GM19324 (cell line): ENCODE data around the gene PSAP.
A peak's percentile ranks its signal among the peaks of the same experiment; 100 is the strongest.
"Not testable (repeated sequence)": the region's sequence is repeated elsewhere in the genome, so short reads cannot be mapped to it uniquely, and the experiment has no call there.

Experiments
- ATAC-seq: cut with Tn5 transposase; IDR thresholded peaks from one replicate; pipeline ENCODE4 v1.9.1; 2021; ENCODE audit warnings: mild to moderate bottlenecking, moderate library complexity; ENCODE audit not compliant: unreplicated experiment, low FRiP score

The PSAP gene

DNA sequence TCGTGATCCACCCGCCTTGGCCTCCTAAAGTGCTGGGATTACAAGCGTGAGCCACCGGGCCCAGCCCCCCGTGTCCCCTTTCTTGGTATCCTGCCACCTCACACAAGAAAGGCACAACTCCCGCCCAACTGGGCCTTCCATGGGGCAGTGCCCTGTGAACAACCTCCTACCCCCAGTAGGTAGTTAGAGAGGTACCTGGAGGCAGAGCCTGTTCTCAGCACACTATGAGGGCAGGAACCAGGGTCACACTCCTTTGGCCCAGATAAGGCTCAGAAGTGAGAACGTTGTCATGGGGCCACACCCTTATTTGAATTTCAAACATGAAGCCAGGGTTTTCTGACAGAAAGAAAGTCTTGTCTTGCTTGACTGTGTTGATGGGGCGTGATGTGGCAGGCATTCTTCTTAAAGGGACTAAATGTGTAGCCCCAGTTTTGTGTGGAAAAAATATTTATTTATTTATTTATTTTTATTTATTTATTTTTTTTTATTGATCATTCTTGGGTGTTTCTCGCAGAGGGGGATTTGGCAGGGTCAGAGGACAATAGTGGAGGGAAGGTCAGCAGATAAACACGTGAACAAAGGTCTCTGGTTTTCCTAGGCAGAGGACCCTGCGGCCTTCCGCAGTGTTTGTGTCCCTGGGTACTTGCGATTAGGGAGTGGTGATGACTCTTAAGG, 23.8 kb upstream of the PSAP start:
- not testable (repeated sequence) for ATAC-seq

DNA sequence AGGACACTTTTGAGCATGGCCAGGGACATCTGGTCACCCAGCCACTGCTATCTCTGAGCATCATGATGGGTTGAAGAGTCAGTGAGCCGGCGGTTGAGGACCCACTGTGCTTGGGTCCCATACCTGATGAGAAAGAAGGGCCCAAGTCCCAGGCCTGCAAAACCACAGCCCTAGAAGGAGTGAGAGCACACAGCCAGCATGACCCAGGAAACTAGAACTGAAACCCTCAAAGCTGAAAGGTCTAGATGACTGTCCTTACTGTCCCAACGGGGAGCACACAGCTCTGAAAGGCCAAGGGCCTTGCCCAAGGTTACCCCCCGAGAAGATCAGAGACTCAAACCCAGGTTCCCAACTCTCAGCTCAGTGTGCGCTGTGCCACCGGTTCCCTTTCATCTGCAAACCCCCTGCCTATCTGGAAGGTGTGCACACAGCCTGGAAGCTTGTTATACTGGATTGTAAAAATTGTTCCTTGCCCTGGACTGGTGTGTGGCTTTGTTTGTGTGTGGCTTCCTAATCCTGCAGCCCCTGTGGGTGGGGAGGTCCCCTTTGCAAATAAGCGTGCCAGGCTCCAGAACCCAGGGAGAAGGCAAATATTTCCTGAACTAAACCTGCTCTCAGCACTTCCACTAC, 22.6 kb upstream of the PSAP start:
- peak; percentile 80 for ATAC-seq

DNA sequence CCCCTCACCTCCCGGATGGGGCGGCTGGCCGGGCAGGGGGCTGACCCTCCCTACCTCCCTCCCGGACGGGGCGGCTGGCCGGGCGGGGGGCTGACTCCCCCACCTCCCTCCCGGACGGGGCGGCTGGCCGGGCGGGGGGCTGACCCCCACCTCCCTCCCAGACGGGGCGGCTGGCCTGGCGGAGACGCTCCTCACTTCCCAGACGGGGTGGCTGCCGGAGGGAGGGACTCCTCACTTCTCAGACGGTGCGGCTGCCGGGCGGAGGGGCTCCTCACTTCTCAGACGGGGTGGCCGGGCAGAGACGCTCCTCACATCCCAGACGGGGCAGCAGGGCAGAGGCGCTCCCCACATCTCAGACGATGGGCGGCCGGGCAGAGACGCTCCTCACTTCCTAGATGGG, 18.6 kb upstream of the PSAP start:
- ATAC-seq: not testable (repeated sequence)

DNA sequence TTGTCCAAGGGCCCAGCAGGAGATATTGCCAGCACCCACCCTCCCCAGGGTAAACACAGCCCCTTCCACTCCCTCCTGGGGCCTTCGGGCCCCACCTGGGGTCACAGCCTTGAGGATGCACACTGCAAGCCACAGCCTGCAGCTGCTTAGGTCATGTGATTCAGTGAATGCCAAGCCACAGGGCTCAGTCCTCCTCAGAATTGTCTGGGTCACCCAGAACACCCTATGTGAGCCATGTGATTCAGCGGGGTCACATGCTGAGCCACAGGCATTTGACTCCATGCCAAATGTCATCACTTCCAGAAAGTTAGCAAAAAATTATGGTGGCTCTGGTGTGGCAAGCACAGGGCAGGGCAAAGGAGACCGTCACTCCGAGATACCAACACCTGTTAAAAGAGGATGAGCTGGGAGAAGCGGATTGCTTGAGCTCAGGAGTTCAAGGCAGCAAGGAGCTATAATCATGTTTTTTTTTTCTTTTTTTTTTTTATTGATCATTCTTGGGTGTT, 17.2 kb upstream of the PSAP start:
- no peak for ATAC-seq

DNA sequence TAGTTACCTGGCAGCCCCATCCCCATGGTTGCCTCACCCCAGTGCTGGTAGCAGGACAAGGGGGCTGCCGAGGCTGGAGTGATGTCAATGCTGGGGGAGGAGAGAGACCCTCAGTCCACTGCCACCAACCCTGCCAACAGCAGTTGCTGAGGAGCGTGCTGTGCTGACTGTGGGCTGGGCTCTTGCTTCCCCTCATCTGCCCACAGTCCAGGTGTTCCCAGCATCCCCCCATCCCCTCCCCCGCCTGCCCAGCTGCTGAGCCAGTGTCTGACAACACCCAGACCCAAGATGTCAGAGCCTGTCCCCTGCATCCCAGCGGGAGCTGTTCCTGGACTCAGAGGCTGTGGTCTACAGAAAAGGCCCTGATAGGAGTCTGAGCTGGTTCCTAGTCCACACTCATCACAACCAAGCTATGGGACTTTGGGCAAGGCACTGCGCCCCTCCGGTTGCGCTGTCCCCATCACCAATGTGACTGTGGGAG, 14.6 kb upstream of the PSAP start:
- ATAC-seq: no peak

DNA sequence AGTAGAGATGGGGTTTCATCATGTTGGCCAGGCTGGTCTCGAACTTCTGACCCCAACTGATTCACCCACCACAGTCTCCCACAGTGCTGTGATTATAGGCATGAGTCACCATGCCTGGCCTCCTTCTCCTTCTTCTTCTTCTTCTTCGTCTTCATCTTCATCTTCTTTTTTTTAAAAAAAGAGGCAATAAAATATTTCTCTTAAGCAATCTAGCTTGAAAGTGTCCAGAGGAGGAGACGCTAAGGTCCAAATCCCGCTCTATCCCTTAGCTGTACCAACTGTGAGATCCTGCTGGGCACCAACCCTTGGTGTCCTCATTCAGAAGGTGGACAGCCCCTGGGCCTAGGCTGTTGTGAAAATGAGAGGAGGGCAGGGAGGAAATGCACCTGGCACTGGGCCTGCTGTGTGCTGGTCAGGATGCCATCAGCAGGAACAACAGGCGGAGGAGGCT, 13.9 kb upstream of the PSAP start:
- ATAC-seq: no peak

DNA sequence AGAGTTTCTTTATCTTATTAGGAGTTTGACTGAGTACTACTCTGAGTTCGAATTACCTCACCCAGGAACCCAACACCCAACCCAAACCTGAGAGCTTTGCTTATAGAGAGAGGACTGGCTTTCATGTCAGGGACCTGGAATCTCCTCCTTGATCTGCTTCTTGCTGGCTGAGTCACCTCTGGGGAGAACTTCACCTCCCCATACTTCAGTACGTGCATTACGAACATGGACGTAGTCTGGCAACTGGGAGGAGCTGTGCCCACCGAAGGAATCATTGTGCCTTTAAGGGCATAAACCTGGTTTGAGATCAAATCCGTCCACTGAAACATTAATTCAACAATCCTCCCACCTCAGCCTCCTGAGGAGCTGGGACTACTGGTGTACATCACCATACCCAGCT, 12.2 kb upstream of the PSAP start:
- no peak for ATAC-seq

DNA sequence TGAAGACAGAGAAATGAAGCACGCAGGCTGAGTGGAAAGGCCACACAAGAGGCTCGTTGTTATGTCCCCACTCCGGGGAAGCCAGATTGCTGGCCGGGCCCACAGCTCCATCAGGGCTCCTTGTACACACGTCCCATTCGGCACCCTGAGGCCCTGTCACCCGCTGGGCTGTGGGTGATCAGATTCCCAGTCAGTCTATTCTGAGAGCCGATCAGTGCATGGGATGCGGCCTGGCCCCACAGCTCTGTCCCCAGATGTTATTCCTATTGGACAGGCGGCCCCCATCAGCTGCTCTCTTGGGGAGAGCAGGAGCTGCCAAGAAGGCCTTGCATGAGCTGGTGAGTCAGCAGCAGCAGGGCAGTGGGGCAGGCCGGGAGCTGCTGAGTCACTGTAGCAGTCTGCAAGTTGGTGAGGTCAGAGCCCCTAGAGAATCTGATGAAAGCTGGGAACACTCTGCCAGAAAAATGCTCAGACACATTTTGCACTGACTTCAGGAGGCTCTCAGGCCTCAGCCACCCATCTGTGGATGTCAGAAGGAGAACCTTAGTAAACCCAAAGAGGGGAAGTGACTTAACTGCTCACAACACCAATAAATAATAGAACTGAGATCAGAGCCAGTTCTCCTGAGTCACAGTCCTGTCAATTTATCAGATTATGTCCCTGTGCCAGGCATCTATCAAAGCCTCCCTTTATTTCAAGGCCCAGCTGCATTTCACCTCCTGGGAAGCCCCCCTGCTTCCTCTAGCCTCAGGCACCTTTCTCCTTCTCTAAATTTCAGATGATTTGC, 9.4 kb upstream of the PSAP start:
- ATAC-seq: no peak

DNA sequence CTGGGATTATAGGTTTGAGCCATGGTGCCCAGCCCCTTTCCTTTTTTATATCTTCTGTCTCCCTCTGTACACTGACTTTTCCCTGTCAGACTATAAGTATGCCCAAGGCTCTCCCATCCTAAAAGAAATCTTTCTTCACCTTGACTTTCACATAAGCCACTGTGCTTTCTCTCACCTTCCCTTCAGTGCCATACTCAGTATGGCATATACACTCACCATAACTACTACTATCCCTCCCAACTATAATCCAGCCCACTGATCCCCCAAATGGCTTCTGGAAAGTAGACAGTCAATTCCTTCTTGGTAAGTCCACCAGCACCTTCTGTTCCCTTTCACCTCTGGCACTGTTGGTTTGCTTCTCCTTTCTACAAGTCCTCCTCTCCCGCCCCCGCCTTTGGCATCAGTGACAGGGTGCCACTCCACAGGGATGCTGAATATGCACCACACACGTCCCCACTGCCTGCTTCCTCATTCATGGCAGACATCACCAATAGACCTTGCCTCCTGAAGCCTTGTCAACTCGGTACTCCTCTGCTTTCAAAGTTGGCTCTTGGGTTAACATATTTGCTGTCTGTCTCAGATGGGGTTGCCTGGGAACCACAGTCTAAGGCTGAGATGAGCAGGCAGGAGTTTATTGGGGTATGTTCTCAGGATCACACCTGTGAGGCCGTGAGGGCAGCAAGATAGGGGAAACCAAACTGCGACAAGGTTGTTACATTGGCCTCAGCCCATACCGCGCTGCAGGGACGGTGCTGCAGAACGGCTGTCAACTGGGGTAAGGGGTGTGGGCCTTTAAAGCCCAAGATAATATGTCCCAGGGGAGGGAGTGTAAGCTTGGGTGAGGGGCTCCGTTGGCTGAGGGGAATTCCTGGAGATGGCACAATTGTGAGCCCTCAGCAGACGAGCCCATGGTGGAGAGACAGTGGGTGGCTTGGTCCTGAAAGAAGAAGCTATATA, 7.2 kb upstream of the PSAP start:
- ATAC-seq: no peak

DNA sequence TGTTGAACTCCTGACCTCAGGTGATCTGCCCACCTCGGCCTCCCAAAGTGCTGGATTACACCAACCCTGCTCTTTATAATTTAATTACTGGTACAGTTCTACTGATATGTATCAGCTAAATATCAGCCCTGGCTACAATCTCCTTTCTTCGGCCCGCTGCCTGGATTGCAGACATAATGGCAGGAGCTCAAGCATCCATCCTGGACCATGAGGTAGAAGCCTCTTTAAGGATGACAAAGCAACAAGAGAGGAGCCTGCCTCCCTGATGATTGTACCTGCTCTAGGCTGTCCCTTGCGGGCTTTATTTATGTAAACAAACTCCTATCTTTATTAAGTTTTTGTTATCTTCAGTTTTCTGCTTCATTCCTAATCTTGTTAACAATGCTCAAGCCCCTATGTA, 5.6 kb upstream of the PSAP start:
- no peak for ATAC-seq

DNA sequence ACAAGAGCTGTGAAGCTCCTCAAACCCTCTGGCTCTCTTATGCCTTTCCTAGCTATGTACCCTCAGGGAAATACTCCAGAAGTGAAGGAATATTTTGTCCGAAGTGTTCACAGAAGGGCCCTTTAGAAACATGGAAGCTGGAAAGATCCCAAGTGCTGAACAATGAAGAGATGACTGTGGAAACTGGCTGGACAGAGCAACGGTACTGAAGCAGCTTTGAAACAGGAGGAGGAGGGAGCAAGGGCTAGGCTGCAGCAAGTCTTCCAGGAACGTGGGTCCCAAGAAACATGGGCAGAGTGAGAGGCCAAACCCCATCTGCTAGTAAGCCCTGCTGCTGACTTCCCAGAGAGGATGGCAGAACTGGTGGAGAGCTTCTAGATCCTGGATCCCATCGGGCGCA, 3.0 kb upstream of the PSAP start:
- ATAC-seq: no peak

DNA sequence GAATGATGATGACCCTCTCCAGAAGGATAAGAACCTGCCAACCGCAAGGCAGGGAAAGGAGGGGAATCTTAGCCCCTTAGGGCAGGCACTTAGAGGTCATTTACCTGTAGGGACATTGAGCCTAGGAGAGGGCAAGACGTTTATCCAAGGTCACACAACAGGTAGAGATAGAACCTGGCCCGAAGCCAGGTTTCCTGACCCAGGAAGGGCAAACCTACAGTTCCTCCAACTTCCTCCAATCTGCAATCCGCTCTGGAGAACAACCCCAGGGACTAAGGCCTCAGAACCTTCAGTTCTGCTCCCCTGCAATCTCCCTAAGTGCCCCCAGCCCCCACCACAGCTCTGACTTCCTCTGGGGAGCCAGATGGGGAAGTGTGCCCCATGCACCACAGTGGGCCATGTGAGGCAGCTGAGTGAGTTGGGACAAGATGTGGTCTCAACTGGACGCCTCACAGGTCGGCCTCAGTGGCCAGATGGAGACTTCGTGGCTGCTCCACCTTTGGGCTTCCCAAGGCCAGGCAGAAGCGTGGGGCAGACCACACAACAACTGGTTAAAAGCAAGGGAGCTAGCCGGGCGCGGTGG, 1.4 kb upstream of the PSAP start:
- ATAC-seq: no peak

DNA sequence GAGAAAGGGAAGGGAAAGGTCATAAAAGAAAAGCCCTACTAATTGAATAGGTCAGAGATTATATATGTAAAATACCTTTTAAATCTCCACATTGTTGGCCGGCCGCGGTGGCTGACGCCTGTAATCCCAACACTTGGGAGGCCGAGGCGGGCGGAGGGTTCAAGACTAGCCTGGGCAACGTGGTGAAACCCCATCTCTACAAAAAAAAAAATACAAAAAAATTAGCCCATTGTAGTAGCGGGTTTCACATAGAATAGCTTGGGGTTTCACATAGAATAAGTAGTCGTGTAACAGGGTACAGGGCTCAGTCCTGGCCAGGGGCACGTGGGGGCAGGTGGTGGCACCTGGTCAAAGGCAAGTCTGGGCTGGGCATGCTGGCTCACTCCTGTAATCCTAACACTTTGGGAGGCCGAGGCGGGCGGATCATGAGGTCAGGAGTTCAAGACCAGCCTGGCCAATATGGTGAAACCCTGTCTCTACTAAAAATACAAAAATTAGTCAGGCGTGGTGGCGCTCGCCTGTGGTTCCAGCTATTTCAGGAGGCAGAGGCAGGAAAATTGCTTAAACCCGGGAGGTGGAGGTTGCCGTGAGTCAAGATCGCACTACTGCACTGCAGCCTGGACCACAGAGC, 529 bp upstream of the PSAP start:
- peak; percentile 26 for ATAC-seq

DNA sequence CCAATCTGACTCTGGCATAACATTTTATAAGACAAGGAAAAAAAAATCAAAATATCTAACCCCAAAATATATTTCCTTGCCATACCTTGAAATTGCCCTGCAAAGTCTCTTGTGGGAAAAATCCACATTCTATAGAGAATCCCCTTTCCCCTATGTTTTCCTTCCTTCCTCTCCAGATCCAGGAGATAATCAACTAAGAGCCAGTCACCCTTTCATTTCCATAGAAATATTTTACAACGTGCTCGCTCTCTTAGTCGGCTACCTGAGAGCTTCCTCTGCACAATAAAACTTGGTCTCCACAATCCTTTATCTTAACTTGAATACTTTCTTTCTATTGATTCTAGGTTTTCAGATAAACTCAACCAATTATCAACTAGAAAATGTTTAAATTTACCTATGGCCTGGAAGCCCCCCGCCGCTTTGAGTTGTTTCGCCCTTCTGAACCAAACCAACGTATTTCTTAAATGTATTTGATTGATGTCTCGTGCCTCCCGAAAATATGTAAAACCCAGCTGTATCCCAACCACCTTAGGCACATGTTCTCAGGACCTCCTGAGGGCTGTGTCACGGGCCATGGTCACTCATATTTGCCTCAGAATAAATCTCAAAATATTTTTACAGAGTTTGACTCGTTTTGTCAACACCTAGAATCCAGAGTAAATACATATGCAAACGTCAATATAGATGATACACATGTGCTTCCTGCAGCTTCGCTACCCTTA, 869 bp downstream of the PSAP start:
- no peak for ATAC-seq

DNA sequence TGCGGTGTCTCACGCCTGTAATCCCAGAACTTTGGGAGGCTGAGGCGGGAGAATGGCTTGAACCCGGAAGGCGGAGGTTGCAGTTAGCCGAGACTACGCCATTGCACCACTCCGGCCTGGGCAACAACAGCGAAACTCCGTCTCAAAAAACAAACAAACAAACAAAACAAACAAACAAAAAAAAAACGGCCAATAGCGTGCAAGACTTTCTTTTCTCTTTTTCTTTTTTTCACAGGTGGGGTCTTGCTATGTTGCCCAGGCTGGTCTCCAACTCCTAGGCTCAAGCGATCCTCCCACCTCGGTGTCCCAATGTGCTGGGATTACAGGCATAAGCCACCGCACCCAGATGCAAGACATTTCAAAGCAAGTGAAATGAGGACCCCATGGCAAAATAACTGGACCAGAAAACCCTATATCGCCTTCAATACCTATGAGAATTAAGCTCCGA, 1.6 kb downstream of the PSAP start:
- ATAC-seq: no peak

DNA sequence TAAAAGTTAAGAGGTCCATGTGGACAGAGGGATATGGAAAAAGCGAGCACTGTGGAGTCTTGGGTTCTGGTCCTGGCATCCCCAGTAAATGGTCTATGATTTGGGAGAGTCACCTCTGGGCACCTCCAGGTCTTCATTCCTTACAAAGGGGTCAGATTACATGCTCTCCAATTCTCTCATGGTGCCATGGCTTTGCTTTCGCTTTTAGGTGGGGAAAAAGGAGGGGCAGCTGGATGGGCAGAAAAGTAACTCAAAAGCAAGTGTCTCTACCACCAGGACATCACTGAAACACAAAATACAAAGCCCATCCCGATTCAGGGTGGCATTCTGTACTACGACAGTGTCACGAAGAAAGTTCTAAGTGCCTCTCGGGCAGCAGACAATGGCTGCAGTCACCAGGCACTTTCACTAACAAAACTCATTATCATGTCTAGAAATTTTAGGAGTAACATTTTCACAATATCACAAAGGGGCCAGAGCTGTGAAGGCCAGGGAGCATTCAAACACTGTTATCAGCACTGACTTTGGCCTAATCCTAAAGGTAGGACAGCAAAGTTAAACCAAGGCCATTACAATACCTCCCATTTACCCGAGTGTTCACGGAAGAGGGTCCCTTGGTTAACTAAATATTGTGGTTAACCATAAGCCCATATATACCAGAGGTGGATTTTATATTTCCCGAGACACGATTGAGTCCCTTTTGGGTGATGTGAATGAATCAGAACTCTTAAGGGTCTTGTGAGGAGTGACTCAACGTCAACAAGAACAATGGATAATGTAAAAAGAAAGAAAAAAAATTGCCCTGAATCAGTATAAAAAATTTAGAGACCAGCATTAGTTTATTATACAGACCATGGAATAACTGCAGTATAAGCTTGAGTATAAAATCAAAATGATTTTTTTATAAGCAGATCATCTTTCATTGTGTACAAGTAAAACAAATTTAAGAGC, 2.5 kb downstream of the PSAP start:
- ATAC-seq: no peak

DNA sequence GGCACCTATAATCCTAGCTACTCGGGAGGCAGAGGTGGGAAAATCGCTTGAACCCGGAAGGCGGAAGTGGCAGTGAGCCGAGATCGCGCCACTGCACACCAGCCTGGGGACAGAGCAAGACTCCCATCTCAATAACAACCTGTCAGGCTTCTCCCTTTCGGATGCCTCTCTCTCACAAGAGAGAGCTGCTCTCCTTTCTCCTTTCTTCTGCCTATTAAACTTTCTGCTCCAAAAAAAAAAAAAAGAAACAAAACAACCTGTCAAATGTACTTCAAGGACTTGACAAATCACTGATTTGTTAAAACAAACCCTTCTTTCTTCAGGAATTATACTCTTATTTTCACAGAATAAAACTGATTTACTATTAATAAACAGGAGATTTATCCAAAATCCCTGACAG, 3.6 kb downstream of the PSAP start:
- ATAC-seq: no peak

DNA sequence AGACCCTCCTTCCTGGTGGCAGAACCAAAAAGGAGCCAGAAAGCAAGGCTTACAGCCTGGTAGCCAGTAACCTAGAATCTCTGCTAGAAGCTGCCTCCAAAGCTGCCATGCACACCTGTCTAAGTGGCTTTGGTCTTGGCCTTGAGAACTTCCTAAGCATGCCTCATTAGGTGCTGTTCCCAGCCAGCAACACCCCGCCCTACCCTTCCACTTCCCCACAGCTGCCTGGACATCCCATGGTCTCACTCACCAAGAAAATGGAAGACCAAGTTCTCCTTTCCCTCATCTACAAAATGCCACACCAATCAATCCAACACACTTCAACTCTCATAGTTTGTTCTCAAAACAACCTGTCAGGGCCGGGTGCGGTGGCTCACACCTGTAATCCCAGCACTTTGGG, 4.2 kb downstream of the PSAP start:
- ATAC-seq: no peak
